Liver (tissue), 9 donors: ENCODE results near the gene FGF14. TPM values are rescaled to one million over a fixed set of nuclear protein-coding genes. Genes with fewer than 3 reads are reported as not detected.
A peak's percentile ranks its signal among the peaks of the same experiment; 100 is the strongest.

Source experiments
- DNase-seq: peaks from one replicate; pipeline ENCODE4 v3.0.0-alpha.2; 2017; ENCODE audit warnings: low spot score
- H3K27ac ChIP-seq, 2 donors: one replicate each; pipeline ENCODE4 v1.7.0; 2013; ENCODE audit warnings: inconsistent platforms in 2 of 2, low read length in 2 of 2, control low read depth in 1 of 2, low read depth in 1 of 2, mild to moderate bottlenecking in 1 of 2
- H3K27me3 ChIP-seq, 4 donors: one replicate each; pipeline versions ENCODE4 v1.6.1 to v1.7.0; 2013; ENCODE audit warnings: low read length in 3 of 4, inconsistent platforms in 1 of 4, mild to moderate bottlenecking in 1 of 4, moderate library complexity in 1 of 4; ENCODE audit not compliant: control insufficient read depth in 4 of 4, insufficient read depth in 4 of 4
- H3K36me3 ChIP-seq, 4 donors: one replicate each; pipeline versions ENCODE4 v1.6.1 to v1.7.0; 2013; ENCODE audit warnings: low read length in 3 of 4, mild to moderate bottlenecking in 3 of 4, low read depth in 1 of 4, moderate library complexity in 1 of 4; ENCODE audit not compliant: control insufficient read depth in 4 of 4, insufficient read depth in 3 of 4
- H3K4me1 ChIP-seq, 4 donors: one replicate each; pipeline versions ENCODE4 v1.6.1 to v1.7.0; 2013; ENCODE audit warnings: low read length in 3 of 4, mild to moderate bottlenecking in 3 of 4, moderate library complexity in 1 of 4; ENCODE audit not compliant: control insufficient read depth in 4 of 4, insufficient read depth in 4 of 4
- H3K4me3 ChIP-seq, 3 donors: one replicate each; pipeline versions ENCODE4 v1.6.1 to v1.7.0; 2013; ENCODE audit warnings: low read length in 3 of 3, control low read depth in 1 of 3, low read depth in 1 of 3, mild to moderate bottlenecking in 1 of 3
- H3K9ac ChIP-seq, 2 donors: one replicate each; pipeline ENCODE4 v1.7.0; 2013; ENCODE audit warnings: low read length in 2 of 2, mild to moderate bottlenecking in 2 of 2, moderate library complexity in 2 of 2, control low read depth in 1 of 2, low read depth in 1 of 2
- H3K9me3 ChIP-seq, 4 donors: one replicate each; pipeline versions ENCODE4 v1.6.1 to v1.7.0; 2013; ENCODE audit warnings: low read length in 3 of 4; ENCODE audit not compliant: control insufficient read depth in 4 of 4
- ATF3 ChIP-seq: IDR thresholded peaks from 2 replicates; pipeline ENCODE4 v1.6.1; 2016; ENCODE audit warnings: antibody characterized with exemption
- CTCF ChIP-seq: fragments of 150-350 bp; IDR thresholded peaks from 2 replicates; pipeline ENCODE4 v1.5.1; 2017; ENCODE audit warnings: improper control_type of control experiment, low read depth, low read length; ENCODE audit not compliant: missing input control
- EGR1 ChIP-seq, 2 donors: IDR thresholded peaks; 2 replicates each; pipeline ENCODE4 v1.6.1; 2016 to 2018; ENCODE audit warnings: antibody characterized with exemption in 2 of 2, low read depth in 2 of 2
- FOXA1 ChIP-seq: IDR thresholded peaks from 2 replicates; pipeline ENCODE4 v1.6.1; 2016; ENCODE audit warnings: antibody characterized with exemption
- FOXA2 ChIP-seq: IDR thresholded peaks from 2 replicates; pipeline ENCODE4 v1.6.1; 2016; ENCODE audit warnings: antibody characterized with exemption
- GABPA ChIP-seq, 2 donors: IDR thresholded peaks in 1 of 2; conservative IDR thresholded peaks in 1 of 2; 2 replicates each; pipeline ENCODE4 v1.6.1; 2016; ENCODE audit warnings: antibody characterized with exemption in 2 of 2, mild to moderate bottlenecking in 1 of 2, moderate library complexity in 1 of 2
- HNF4A ChIP-seq, 2 donors: conservative IDR thresholded peaks; 2 replicates each; pipeline ENCODE4 v1.6.1; 2016; ENCODE audit warnings: antibody characterized with exemption in 2 of 2, mild to moderate bottlenecking in 2 of 2
- HNF4G ChIP-seq: IDR thresholded peaks from 2 replicates; pipeline ENCODE4 v1.6.1; 2016; ENCODE audit warnings: antibody characterized with exemption
- JUND ChIP-seq, 2 donors: IDR thresholded peaks; 2 replicates each; pipeline ENCODE4 v1.6.1; 2016; ENCODE audit warnings: antibody characterized with exemption in 2 of 2
- NR2F2 ChIP-seq: IDR thresholded peaks from 2 replicates; pipeline ENCODE4 v1.6.1; 2016; ENCODE audit warnings: antibody characterized with exemption
- RAD21 ChIP-seq, 2 donors: IDR thresholded peaks; 2 replicates each; pipeline ENCODE4 v1.6.1; 2016; ENCODE audit warnings: antibody characterized with exemption in 2 of 2, mild to moderate bottlenecking in 2 of 2
- RXRA ChIP-seq, 2 donors: IDR thresholded peaks; 2 replicates each; pipeline ENCODE4 v1.6.1; 2017 to 2018; ENCODE audit warnings: antibody characterized with exemption in 2 of 2, mild to moderate bottlenecking in 1 of 2
- SP1 ChIP-seq: IDR thresholded peaks from 2 replicates; pipeline ENCODE4 v1.6.1; 2018; ENCODE audit warnings: antibody characterized with exemption, mild to moderate bottlenecking
- TAF1 ChIP-seq: conservative IDR thresholded peaks from 2 replicates; pipeline ENCODE4 v1.6.1; 2016; ENCODE audit warnings: antibody characterized with exemption, mild to moderate bottlenecking
- YY1 ChIP-seq: IDR thresholded peaks from 2 replicates; pipeline ENCODE4 v1.6.1; 2016; ENCODE audit warnings: antibody characterized with exemption, mild to moderate bottlenecking
- ZBTB33 ChIP-seq: IDR thresholded peaks from 2 replicates; pipeline ENCODE4 v1.6.1; 2016; ENCODE audit warnings: antibody characterized with exemption
- WGBS: extraction: QIAGEN DNeasy Blood & Tissue Kit; methylation state at CpG from one replicate; pipeline ENCODE4 v1.1.7; 2013; 5-methylcytosine and 5-hydroxymethylcytosine counted together
- polyA plus RNA-seq, 2 donors: library from polyadenylated mRNA; stranded (reverse) in 1 of 2; unstranded in 1 of 2; fragments of 200-250 nt in 1 of 2; fragments of >200 nt in 1 of 2; fragmentation: Nextera tagmentation in 1 of 2; extraction: Ambion mirVana in 1 of 2; gene quantifications; one replicate each; pipeline versions ENCODE4 v1.2.1 to v1.2.3, GENCODE V29; 2013 to 2015
- total RNA-seq, 2 donors: library from RNA; depleted of rRNA; stranded (reverse); fragments of >200 nt; gene quantifications; one replicate each; pipeline ENCODE4 v1.2.3, GENCODE V29; 2014
- donor health status: healthy.
- donor health status: healthy.
- donor health status: healthy.
- donor health status: healthy.
- donor health status: healthy.

The FGF14 gene
- total and polyA plus RNA-seq, 4 donors = 0.05 to 3.3 (median 1.0) TPM

- H3K36me3 ChIP-seq = no peaks in the 10 kb centered on the region
- no peaks in the 10 kb centered on the region for H3K9me3 ChIP-seq
- H3K4me1 ChIP-seq = peaks cover 0 to 12% (median 8%) of the 10 kb centered on the region in 4 donors
- TF ChIP-seq RXRA (IDR thresholded peaks at IDR 0.05) (peak in 1 of 2 donors; percentile 17), HNF4A (conservative IDR thresholded peaks at IDR 0.05) (peak in 1 of 2 donors; percentile 35), EGR1 (IDR thresholded peaks at IDR 0.05; ENCODE audit: low read depth in 2 of 2) (no peak), CTCF (peak; percentile 43), RAD21 (IDR thresholded peaks at IDR 0.05) (peak; percentile 84 to 86), GABPA (IDR thresholded peaks at IDR 0.05 in 1 of 2, conservative IDR thresholded peaks at IDR 0.05 in 1 of 2) (no peak)
- no peak for DNase-seq
- no peak overlapping the region for H3K4me3 ChIP-seq
- no peaks in the 10 kb centered on the region for H3K27me3 ChIP-seq
- no peak overlapping the region for H3K9ac ChIP-seq
- H3K27ac ChIP-seq = no peak overlapping the region
- 88% methylated on average over 1 of the region's 1 CpG for WGBS
Measured at GRCh38 chr13:102197193-102197592, 204.7 kb downstream of the FGF14 start.

- no peak for DNase-seq
- Histone ChIP-seq H3K27me3 (no peaks in the 10 kb centered on the region), H3K27ac (no peak overlapping the region), H3K9me3 (peaks cover 0 to 3% (median 0%) of the 10 kb centered on the region in 4 donors), H3K4me1 (peaks cover 3 to 25% (median 13%) of the 10 kb centered on the region in 4 donors), H3K9ac (no peak overlapping the region), H3K4me3 (no peak overlapping the region), H3K36me3 (no peaks in the 10 kb centered on the region)
- no peak for TF ChIP-seq RXRA (IDR thresholded peaks at IDR 0.05)
- no peak for TF ChIP-seq FOXA2
- no peak for TF ChIP-seq TAF1
- TF ChIP-seq NR2F2 = no peak
- TF ChIP-seq HNF4G = no peak
- no peak for TF ChIP-seq RAD21 (IDR thresholded peaks at IDR 0.05)
- no peak for TF ChIP-seq GABPA (IDR thresholded peaks at IDR 0.05 in 1 of 2, conservative IDR thresholded peaks at IDR 0.05 in 1 of 2)
- WGBS = 77% methylated on average over 4 of the region's 4 CpGs
Measured at GRCh38 chr13:102195566-102196462, 206.0 kb downstream of the FGF14 start.

GRCh38 chr13:102192858-102193257 lies 209.0 kb downstream of the FGF14 start:
- Histone ChIP-seq H3K36me3 (no peaks in the 10 kb centered on the region), H3K27me3 (no peaks in the 10 kb centered on the region), H3K27ac (no peak overlapping the region), H3K4me3 (no peak overlapping the region), H3K9ac (no peak overlapping the region), H3K9me3 (peaks cover 0 to 9% (median under 1%) of the 10 kb centered on the region in 4 donors), H3K4me1 (peaks cover 3 to 16% (median 7%) of the 10 kb centered on the region in 4 donors)
- 96% methylated on average over 2 of the region's 2 CpGs for whole genome bisulfite sequencing
- TF ChIP-seq FOXA1 (no peak), FOXA2 (no peak), JUND (IDR thresholded peaks at IDR 0.05) (no peak), YY1 (no peak), EGR1 (IDR thresholded peaks at IDR 0.05; ENCODE audit: low read depth in 2 of 2) (no peak), ZBTB33 (no peak), SP1 (no peak), HNF4G (no peak), TAF1 (no peak), ATF3 (no peak), RAD21 (IDR thresholded peaks at IDR 0.05) (no peak), HNF4A (conservative IDR thresholded peaks at IDR 0.05) (no peak), RXRA (IDR thresholded peaks at IDR 0.05) (no peak)
- DNase-seq = no peak
